ENCODE data around the gene PRRX2. TPM values are rescaled to one million over a fixed set of nuclear protein-coding genes. Genes with fewer than 3 reads are reported as not detected.

PRRX2 gene
- total and polyA plus RNA-seq, 12 donors: 0.21 to 3.0 (median 0.45) TPM

GRCh38 chr9:129630967-129631673 lies 34.3 kb upstream of the PRRX2 start:
- Histone ChIP-seq H3K4me3 (no peak overlapping the region), H3K27ac (peak overlapping the region in 8 of 10 donors; percentile 10 to 70 (median 54)), H3K9me3 (no peaks in the 10 kb centered on the region), H3K36me3 (peaks cover 4 to 70% (median 30%) of the 10 kb centered on the region in 9 donors), H3K4me1 (peaks cover 24 to 69% (median 58%) of the 10 kb centered on the region in 9 donors), H3K27me3 (no peaks in the 10 kb centered on the region)
- DNase-seq: no peak
- intact Hi-C loops (cut with DNase I): no loop called here
- no peak for TF ChIP-seq CTCF (IDR thresholded peaks at IDR 0.05)
- peak in 5 of 8 donors; percentile 20 to 60 (median 33) for ATAC-seq
- 54% methylated on average over 21 of the region's 21 CpGs for WGBS, 2 donors

- TF ChIP-seq CTCF (IDR thresholded peaks at IDR 0.05): no peak
- peak overlapping the region in 7 of 10 donors; percentile 22 to 70 (median 56) for H3K27ac ChIP-seq
- WGBS, 2 donors: 70 to 76% methylated on average over 19 of the region's 19 CpGs
Measured at GRCh38 chr9:129631674-129632129, 33.7 kb upstream of the PRRX2 start.

GRCh38 chr9:129632460-129632859 lies 33.0 kb upstream of the PRRX2 start:
- Histone ChIP-seq H3K4me1 (peaks cover 20 to 60% (median 48%) of the 10 kb centered on the region in 9 donors), H3K27ac (peak overlapping the region in 2 of 10 donors; percentile 53 to 70), H3K36me3 (peaks cover 4 to 83% (median 39%) of the 10 kb centered on the region in 9 donors), H3K9me3 (no peaks in the 10 kb centered on the region), H3K27me3 (no peaks in the 10 kb centered on the region), H3K4me3 (no peak overlapping the region)
- WGBS, 2 donors: 50 to 55% methylated on average over 13 of the region's 13 CpGs
- TF ChIP-seq CTCF (IDR thresholded peaks at IDR 0.05): no peak
- peak in 2 of 8 donors; percentile 10 to 16 for ATAC-seq
- DNase-seq: no peak
- intact Hi-C loops (cut with DNase I): no loop called here

More at GRCh38 chr9:129631674-129632129, 33.7 kb upstream of the PRRX2 start:
- DNase-seq (no peak), ATAC-seq (no peak)
- intact Hi-C loops (cut with DNase I): no loop called here
- Histone ChIP-seq H3K4me1 (peaks cover 24 to 67% (median 56%) of the 10 kb centered on the region in 9 donors), H3K4me3 (no peak overlapping the region), H3K27me3 (no peaks in the 10 kb centered on the region), H3K36me3 (peaks cover 4 to 75% (median 33%) of the 10 kb centered on the region in 9 donors), H3K9me3 (no peaks in the 10 kb centered on the region)

GRCh38 chr9:129633207-129633606 lies 32.2 kb upstream of the PRRX2 start:
- intact Hi-C loops (cut with DNase I): no loop called here
- Histone ChIP-seq H3K27ac (no peak overlapping the region), H3K36me3 (peaks cover 4 to 86% (median 42%) of the 10 kb centered on the region in 9 donors), H3K4me1 (peaks cover 13 to 52% (median 41%) of the 10 kb centered on the region in 9 donors), H3K27me3 (no peaks in the 10 kb centered on the region), H3K4me3 (no peak overlapping the region), H3K9me3 (no peaks in the 10 kb centered on the region)
- DNase-seq: no peak
- no peak for TF ChIP-seq CTCF (IDR thresholded peaks at IDR 0.05)
- 95 to 97% methylated on average over 4 of the region's 4 CpGs for WGBS, 2 donors
- ATAC-seq: no peak
